Right lobe of liver (tissue), 4 donors: ENCODE data around the gene GOT1.
A peak's percentile ranks its signal among the peaks of the same experiment; 100 is the strongest.

Source experiments
- POLR2A ChIP-seq: fragments of 450-650 bp; IDR thresholded peaks from one replicate; pipeline ENCODE4 v1.6.1; 2017; ENCODE audit warnings: antibody characterized with exemption, mild to moderate bottlenecking
- TF ChIP-seq, protein P1 (sequence below), 4 donors: fragments of 200-600 bp in 3 of 4; fragments of 450-650 bp in 1 of 4; IDR thresholded peaks; one replicate each; pipeline versions ENCODE4 v1.5.1 to v1.8.0; 2016 to 2022; ENCODE audit warnings: antibody characterized with exemption in 4 of 4, mild to moderate bottlenecking in 2 of 4
- donor health status: DM: no; HTN: no; CAD: no.
- donor health status: DM: no; HTN: no; CAD: no.
- donor health status: DM: no; HTN: yes; CAD: no.

DNA sequence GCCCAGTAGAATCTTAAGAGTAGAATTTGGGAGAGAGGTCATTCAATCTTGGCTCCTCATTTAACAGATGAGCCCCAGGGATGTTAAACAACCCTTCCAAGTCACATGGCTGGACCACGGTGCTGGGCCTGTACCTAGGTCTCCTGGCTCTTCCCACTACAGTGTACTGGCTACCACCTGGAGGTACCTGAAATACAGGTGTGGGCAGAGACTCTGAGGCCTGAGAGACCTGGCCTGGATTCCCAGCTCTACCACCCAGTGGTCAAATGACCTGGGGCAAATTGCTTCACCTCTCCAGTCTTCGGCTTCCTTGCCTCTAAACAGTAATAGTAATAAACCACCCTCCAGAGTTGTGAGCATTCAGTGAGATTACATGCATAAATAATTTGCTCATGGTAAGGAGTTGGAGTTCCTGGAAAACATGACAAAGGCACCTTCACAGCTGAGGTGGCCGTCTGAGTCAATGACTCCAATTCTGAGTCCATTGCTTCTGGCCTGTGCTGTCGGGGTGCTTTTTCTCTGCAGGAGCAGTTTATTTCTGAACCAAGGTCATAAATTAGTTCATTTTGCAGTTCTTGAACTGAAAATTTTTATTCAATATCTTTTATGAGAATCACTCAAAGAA is 2.7 kb downstream of the GOT1 start:
- TF ChIP-seq POLR2A: peak; percentile 10
- TF ChIP-seq, protein P1, sequence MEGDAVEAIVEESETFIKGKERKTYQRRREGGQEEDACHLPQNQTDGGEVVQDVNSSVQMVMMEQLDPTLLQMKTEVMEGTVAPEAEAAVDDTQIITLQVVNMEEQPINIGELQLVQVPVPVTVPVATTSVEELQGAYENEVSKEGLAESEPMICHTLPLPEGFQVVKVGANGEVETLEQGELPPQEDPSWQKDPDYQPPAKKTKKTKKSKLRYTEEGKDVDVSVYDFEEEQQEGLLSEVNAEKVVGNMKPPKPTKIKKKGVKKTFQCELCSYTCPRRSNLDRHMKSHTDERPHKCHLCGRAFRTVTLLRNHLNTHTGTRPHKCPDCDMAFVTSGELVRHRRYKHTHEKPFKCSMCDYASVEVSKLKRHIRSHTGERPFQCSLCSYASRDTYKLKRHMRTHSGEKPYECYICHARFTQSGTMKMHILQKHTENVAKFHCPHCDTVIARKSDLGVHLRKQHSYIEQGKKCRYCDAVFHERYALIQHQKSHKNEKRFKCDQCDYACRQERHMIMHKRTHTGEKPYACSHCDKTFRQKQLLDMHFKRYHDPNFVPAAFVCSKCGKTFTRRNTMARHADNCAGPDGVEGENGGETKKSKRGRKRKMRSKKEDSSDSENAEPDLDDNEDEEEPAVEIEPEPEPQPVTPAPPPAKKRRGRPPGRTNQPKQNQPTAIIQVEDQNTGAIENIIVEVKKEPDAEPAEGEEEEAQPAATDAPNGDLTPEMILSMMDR (IDR thresholded peaks at IDR 0.05): no peak
